Memory B cell (primary cell): Measurements from ENCODE around the gene MEGF8.
A peak's percentile ranks its signal among the peaks of the same experiment; 100 is the strongest.

Source experiments
- ATAC-seq: fragments of 150-1000 bp; cut with Tn5 transposase; 2 replicates; pipeline ENCODE4 v1.10.0; 2021; ENCODE audit warnings: low read depth, mild to moderate bottlenecking, moderate library complexity
- DNase-seq, 2 donors: peaks; one replicate each; pipeline ENCODE4 v3.0.0; 2022; ENCODE audit warnings: low spot score in 2 of 2
- H3K27ac Mint-ChIP-seq: one replicate; pipeline ENCODE4 v1.8.0; 2022; ENCODE audit warnings: mild to moderate bottlenecking, moderate library complexity, mixed read lengths
- H3K27me3 Mint-ChIP-seq: one replicate; pipeline ENCODE4 v1.8.0; 2022; ENCODE audit warnings: mixed read lengths
- H3K36me3 Mint-ChIP-seq: one replicate; pipeline ENCODE4 v1.8.0; 2022; ENCODE audit warnings: mild to moderate bottlenecking, mixed read lengths
- H3K4me1 Mint-ChIP-seq: one replicate; pipeline ENCODE4 v1.8.0; 2022; ENCODE audit warnings: mixed read lengths
- H3K4me3 Mint-ChIP-seq: one replicate; pipeline ENCODE4 v1.8.0; 2022; ENCODE audit warnings: mild to moderate bottlenecking, moderate library complexity, mixed read lengths
- H3K9me3 Mint-ChIP-seq: one replicate; pipeline ENCODE4 v1.8.0; 2022; ENCODE audit warnings: mixed read lengths

The MEGF8 gene

GRCh38 chr19:42412227-42412626 lies 86.8 kb downstream of the MEGF8 start:
- Mint-ChIP-seq H3K9me3 (no peaks in the 10 kb centered on the region), H3K27me3 (no peaks in the 10 kb centered on the region), H3K4me3 (no peak overlapping the region), H3K36me3 (peaks cover 27% of the 10 kb centered on the region), H3K4me1 (peaks cover 20% of the 10 kb centered on the region), H3K27ac (no peak overlapping the region)
- DNase-seq (no peak), ATAC-seq (no peak)

GRCh38 chr19:42412661-42413076 lies 87.2 kb downstream of the MEGF8 start:
- Mint-ChIP-seq H3K36me3 (peaks cover 25% of the 10 kb centered on the region), H3K4me1 (peaks cover 20% of the 10 kb centered on the region), H3K27me3 (no peaks in the 10 kb centered on the region), H3K9me3 (no peaks in the 10 kb centered on the region), H3K27ac (no peak overlapping the region), H3K4me3 (no peak overlapping the region)
- no peak for ATAC-seq
- no peak for DNase-seq

DNA sequence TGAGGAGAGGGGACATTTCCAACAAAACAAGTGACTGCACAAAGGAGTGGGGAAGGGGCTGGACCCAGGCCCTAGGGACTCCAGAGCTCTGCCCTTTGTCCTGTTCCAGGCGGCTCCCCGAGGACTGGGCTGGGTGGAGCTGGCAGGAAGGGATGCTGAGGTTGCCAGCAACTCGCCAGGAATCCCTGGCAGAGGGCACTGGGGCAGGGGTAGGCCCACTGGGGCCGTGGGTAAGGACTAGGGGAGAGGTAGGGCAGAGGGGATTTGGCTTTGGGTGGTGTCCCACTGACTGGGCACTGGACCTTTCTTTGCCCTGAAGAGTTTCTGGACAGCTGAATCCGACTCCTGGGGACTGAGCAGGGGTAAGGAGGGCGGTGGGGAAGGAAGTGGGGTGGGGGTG lies 93.9 kb downstream of the MEGF8 start:
- Mint-ChIP-seq H3K4me3 (no peak overlapping the region), H3K27me3 (no peaks in the 10 kb centered on the region), H3K36me3 (peaks cover 11% of the 10 kb centered on the region), H3K4me1 (peaks cover 34% of the 10 kb centered on the region), H3K9me3 (no peaks in the 10 kb centered on the region), H3K27ac (no peak overlapping the region)
- ATAC-seq, result no peak
- DNase-seq, result no peak

GRCh38 chr19:42420055-42420544 lies 94.7 kb downstream of the MEGF8 start:
- peaks cover 8% of the 10 kb centered on the region for H3K36me3 Mint-ChIP-seq
- H3K4me3 Mint-ChIP-seq, result no peak overlapping the region
- DNase-seq, result peak; percentile 54 to 63
- peak overlapping the region; percentile 9 for H3K27ac Mint-ChIP-seq
- ATAC-seq, result peak; percentile 21
- H3K9me3 Mint-ChIP-seq, result no peaks in the 10 kb centered on the region
- H3K4me1 Mint-ChIP-seq, result peaks cover 36% of the 10 kb centered on the region
- H3K27me3 Mint-ChIP-seq, result no peaks in the 10 kb centered on the region

DNA sequence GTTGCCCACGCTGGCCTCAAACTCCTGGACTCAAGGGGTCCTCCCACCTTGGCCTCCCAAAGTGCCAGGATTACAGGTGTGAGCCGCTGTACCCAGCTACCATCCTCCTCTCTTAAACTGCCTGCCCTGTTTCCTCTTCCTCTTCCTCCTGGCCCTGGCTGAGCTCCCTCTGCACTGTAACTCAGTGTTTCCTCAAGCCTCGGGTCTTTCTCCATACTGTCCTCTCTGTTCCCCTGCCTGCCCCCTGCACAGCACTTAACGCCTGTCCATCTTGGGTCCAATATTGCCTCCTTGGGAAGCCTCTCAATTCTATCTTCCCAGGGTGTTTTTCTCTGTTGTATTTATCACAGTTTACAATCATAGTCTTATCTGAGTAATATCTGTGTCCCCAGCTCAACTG lies 95.7 kb downstream of the MEGF8 start:
- H3K4me3 Mint-ChIP-seq, result peak overlapping the region; percentile 54
- peak overlapping the region; percentile 77 for H3K27ac Mint-ChIP-seq
- ATAC-seq, result no peak
- peaks cover 3% of the 10 kb centered on the region for H3K36me3 Mint-ChIP-seq
- DNase-seq, result no peak
- no peaks in the 10 kb centered on the region for H3K27me3 Mint-ChIP-seq
- H3K9me3 Mint-ChIP-seq, result no peaks in the 10 kb centered on the region
- H3K4me1 Mint-ChIP-seq, result peaks cover 36% of the 10 kb centered on the region

DNA sequence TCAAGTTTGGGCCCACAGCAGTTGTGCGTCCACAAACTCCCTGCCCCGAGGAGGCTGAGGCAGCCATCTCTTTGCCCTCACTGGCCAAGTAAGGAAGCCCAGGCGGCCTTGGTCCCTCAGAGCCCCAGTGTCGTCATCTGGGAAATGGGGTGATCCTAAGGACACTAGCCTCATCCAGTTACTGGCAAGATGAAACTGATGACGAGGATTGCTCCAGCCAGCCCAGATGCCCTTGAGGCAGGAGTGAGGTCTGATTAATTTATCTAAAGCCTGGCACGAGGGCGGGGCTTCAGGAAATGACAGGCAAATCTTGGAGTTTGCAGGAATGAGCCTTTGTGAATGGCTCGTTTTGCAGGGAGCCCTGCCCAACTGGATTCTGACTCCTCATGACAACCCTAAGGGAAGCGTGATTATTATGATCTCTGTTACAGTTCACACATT lies 96.2 kb downstream of the MEGF8 start:
- Mint-ChIP-seq H3K4me1 (peaks cover 36% of the 10 kb centered on the region), H3K27ac (peak overlapping the region; percentile 88), H3K27me3 (no peaks in the 10 kb centered on the region), H3K4me3 (peak overlapping the region; percentile 96), H3K36me3 (peaks cover 3% of the 10 kb centered on the region), H3K9me3 (no peaks in the 10 kb centered on the region)
- DNase-seq (no peak), ATAC-seq (no peak)

- Mint-ChIP-seq H3K4me1 (peaks cover 36% of the 10 kb centered on the region), H3K9me3 (no peaks in the 10 kb centered on the region), H3K4me3 (peak overlapping the region; percentile 96), H3K27ac (peak overlapping the region; percentile 88), H3K27me3 (no peaks in the 10 kb centered on the region), H3K36me3 (peaks cover 3% of the 10 kb centered on the region)
- ATAC-seq, result peak; percentile 44
- peak in 1 of 2 donors; percentile 54 for DNase-seq
These were observed 96.9 kb downstream of the MEGF8 start for GRCh38 chr19:42422092-42422900.

GRCh38 chr19:42422901-42423461 lies 97.5 kb downstream of the MEGF8 start:
- Mint-ChIP-seq H3K4me1 (peaks cover 36% of the 10 kb centered on the region), H3K36me3 (peaks cover 3% of the 10 kb centered on the region), H3K9me3 (no peaks in the 10 kb centered on the region), H3K4me3 (peak overlapping the region; percentile 96), H3K27me3 (no peaks in the 10 kb centered on the region), H3K27ac (peak overlapping the region; percentile 88)
- ATAC-seq (peak; percentile 67), DNase-seq (peak in 1 of 2 donors; percentile 64)

DNA sequence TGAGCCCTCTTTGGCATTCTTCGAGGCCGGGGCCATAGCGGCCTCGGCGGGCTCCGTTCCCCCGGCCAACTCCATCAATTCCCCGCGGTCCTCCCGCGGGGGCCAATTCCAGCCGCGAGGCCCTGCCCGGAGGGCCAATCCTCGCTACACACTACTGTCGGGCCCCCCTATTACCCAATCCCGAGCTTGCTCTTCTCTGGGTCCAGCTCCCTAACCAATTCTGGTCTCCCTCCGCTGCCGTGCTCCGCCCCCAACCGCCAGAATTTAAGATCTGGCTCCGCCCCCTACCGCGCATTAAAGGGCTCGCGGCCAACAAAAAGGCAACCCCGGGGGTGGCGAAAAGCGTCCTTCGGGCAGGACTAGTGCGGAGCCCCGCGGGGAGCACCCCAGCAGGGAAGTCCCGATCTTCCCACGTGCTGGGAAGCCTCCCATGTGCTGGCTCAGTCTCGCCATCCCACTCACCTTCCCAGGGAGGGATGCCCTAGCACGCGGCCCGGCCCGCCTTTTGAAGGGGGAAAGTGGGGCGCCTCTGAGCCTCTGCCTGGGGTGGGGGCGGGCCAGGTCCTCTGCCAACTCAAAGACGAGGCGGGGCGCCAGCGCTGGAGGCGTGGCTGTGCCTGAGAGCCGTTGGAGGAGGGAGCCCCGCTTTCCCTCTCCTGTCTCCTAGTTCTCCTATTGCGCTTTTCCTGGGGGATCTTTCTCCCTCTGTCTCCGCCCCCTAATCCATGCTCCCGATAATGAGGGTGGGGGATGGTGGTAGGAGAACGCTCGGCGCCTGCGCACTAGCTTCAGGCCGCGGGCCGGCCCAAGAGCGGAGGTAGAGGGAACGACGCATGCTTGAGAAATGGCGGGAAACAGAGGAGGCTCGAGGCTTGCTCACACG lies 98.3 kb downstream of the MEGF8 start:
- H3K27me3 Mint-ChIP-seq, result no peaks in the 10 kb centered on the region
- DNase-seq, result peak; percentile 88 to 90
- peak overlapping the region; percentile 88 for H3K27ac Mint-ChIP-seq
- peak; percentile 80 for ATAC-seq
- peak overlapping the region; percentile 96 for H3K4me3 Mint-ChIP-seq
- peaks cover 36% of the 10 kb centered on the region for H3K4me1 Mint-ChIP-seq
- H3K36me3 Mint-ChIP-seq, result peaks cover 3% of the 10 kb centered on the region
- H3K9me3 Mint-ChIP-seq, result no peaks in the 10 kb centered on the region

GRCh38 chr19:42424345-42424707 lies 98.9 kb downstream of the MEGF8 start:
- no peaks in the 10 kb centered on the region for H3K9me3 Mint-ChIP-seq
- H3K4me1 Mint-ChIP-seq, result peaks cover 35% of the 10 kb centered on the region
- no peak for DNase-seq
- peaks cover 3% of the 10 kb centered on the region for H3K36me3 Mint-ChIP-seq
- H3K27me3 Mint-ChIP-seq, result no peaks in the 10 kb centered on the region
- ATAC-seq, result no peak
- H3K4me3 Mint-ChIP-seq, result peak overlapping the region; percentile 96
- H3K27ac Mint-ChIP-seq, result no peak overlapping the region

GRCh38 chr19:42424712-42425131 lies 99.3 kb downstream of the MEGF8 start:
- Mint-ChIP-seq H3K27me3 (no peaks in the 10 kb centered on the region), H3K9me3 (no peaks in the 10 kb centered on the region), H3K4me1 (peaks cover 31% of the 10 kb centered on the region), H3K27ac (no peak overlapping the region), H3K36me3 (peaks cover 3% of the 10 kb centered on the region), H3K4me3 (peak overlapping the region; percentile 96)
- DNase-seq, result no peak
- no peak for ATAC-seq

DNA sequence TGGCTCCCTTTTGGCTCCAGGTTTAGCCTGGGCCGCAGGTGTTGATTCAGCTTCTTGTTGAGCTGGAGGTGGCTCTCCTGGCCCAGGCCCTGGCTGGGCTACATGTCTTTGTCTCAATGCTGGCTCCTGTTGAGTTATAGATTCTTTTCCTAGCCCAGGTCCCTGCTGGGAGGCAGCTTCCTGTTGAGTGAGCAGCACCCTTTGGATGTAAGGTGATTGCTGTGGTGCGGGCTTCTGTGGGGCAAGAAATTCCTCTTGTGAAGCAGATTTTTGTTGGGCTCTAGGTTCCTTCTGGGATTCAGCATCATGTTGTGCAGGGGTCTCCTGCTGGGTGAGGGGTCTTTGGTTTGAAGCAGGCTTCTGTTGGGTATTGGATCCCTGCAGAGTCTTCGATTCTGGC lies 101.2 kb downstream of the MEGF8 start:
- Mint-ChIP-seq H3K4me1 (peaks cover 16% of the 10 kb centered on the region), H3K27me3 (no peaks in the 10 kb centered on the region), H3K36me3 (no peaks in the 10 kb centered on the region), H3K4me3 (no peak overlapping the region), H3K9me3 (no peaks in the 10 kb centered on the region), H3K27ac (no peak overlapping the region)
- DNase-seq (no peak), ATAC-seq (no peak)

- no peaks in the 10 kb centered on the region for H3K27me3 Mint-ChIP-seq
- H3K4me3 Mint-ChIP-seq, result no peak within 1 kb of the TSS
- ATAC-seq (no peak), DNase-seq (no peak)
- no peak within 1 kb of the TSS for H3K27ac Mint-ChIP-seq
- peaks cover 11% of the 10 kb centered on the region for H3K4me1 Mint-ChIP-seq
- no peaks in the 10 kb centered on the region for H3K9me3 Mint-ChIP-seq
- no peaks in the 10 kb centered on the region for H3K36me3 Mint-ChIP-seq
These were observed 101.9 kb downstream of the MEGF8 start, which contains the start of gene LIPE for GRCh38 chr19:42427313-42427712. LIPE (minus strand) TSS chr19:42427388; CDS start chr19:42427149, 239 bp downstream.
